Measurements from ENCODE around the gene RAB7A.

The RAB7A gene

GRCh38 chr3:128726023-128727016 is at the start of gene RAB7A:
Gene RAB7A, plus strand, starts transcription at chr3:128726183. Its CDS starts 69,185 bp downstream, at chr3:128795368.
- no peak for TF ChIP-seq CTCF (IDR thresholded peaks at IDR 0.05; ENCODE audit: insufficient read depth, low read depth, low read length, missing control alignments)
- DNase-seq (ENCODE audit: low read depth) = peak; percentile 99
- peak within 1 kb of the TSS; percentile 92 for H3K4me3 ChIP-seq (ENCODE audit: low read depth, low read length)

- TF ChIP-seq CTCF (IDR thresholded peaks at IDR 0.05; ENCODE audit: insufficient read depth, low read depth, low read length, missing control alignments) = no peak
- DNase-seq (ENCODE audit: low read depth) = no peak
- H3K4me3 ChIP-seq (ENCODE audit: low read depth, low read length) = no peak overlapping the region
Measured at GRCh38 chr3:128679338-128679737, 46.6 kb upstream of the RAB7A start.

- peak; percentile 99 for DNase-seq (ENCODE audit: low read depth)
- H3K4me3 ChIP-seq (ENCODE audit: low read depth, low read length) = peak overlapping the region; percentile 60
- peak; percentile 98 for TF ChIP-seq CTCF (IDR thresholded peaks at IDR 0.05; ENCODE audit: insufficient read depth, low read depth, low read length, missing control alignments)
Measured at GRCh38 chr3:128680603-128681368, 45.2 kb upstream of the RAB7A start.

GRCh38 chr3:128681369-128681829 is 44.6 kb upstream of the RAB7A start:
- DNase-seq (ENCODE audit: low read depth) = no peak
- no peak for TF ChIP-seq CTCF (IDR thresholded peaks at IDR 0.05; ENCODE audit: insufficient read depth, low read depth, low read length, missing control alignments)
- peak overlapping the region; percentile 60 for H3K4me3 ChIP-seq (ENCODE audit: low read depth, low read length)

GRCh38 chr3:128683957-128684356 is 42.0 kb upstream of the RAB7A start:
- no peak for TF ChIP-seq CTCF (IDR thresholded peaks at IDR 0.05; ENCODE audit: insufficient read depth, low read depth, low read length, missing control alignments)
- H3K4me3 ChIP-seq (ENCODE audit: low read depth, low read length) = no peak overlapping the region
- no peak for DNase-seq (ENCODE audit: low read depth)

GRCh38 chr3:128684986-128685726 is 40.8 kb upstream of the RAB7A start:
- TF ChIP-seq CTCF (IDR thresholded peaks at IDR 0.05; ENCODE audit: insufficient read depth, low read depth, low read length, missing control alignments) = no peak
- DNase-seq (ENCODE audit: low read depth) = no peak
- no peak overlapping the region for H3K4me3 ChIP-seq (ENCODE audit: low read depth, low read length)
